Activated CD8-positive, alpha-beta memory T cell treated with anti-CD3 and anti-CD28 coated beads, Interleukin-2, amount 50 U/mL, for 48 hours (primary cell): ENCODE measurements around the gene FAT1.

Experiments
- DNase-seq: peaks from one replicate; pipeline ENCODE4 v3.0.0-alpha.2; 2020

FAT1 gene

GRCh38 chr4:186554914-186555827 lies 168.5 kb downstream of the FAT1 start, which contains the start of gene MTNR1A:
Gene MTNR1A (minus strand): TSS chr4:186555567. CDS start chr4:186555365, 202 bp downstream.
- DNase-seq, result no peak

GRCh38 chr4:186554539-186554913 lies 169.1 kb downstream of the FAT1 start:
- DNase-seq, result no peak

- DNase-seq, result no peak
Observed at GRCh38 chr4:186553717-186554116, 169.9 kb downstream of the FAT1 start.

- no peak for DNase-seq
Observed at GRCh38 chr4:186551849-186552248, 171.8 kb downstream of the FAT1 start.

GRCh38 chr4:186545436-186545835 lies 178.2 kb downstream of the FAT1 start:
- DNase-seq, result no peak

GRCh38 chr4:186543206-186543605 lies 180.4 kb downstream of the FAT1 start:
- DNase-seq, result no peak

- DNase-seq, result no peak
Observed at GRCh38 chr4:186541801-186542200, 181.9 kb downstream of the FAT1 start.

GRCh38 chr4:186537843-186538521 lies 185.7 kb downstream of the FAT1 start:
- no peak for DNase-seq
